ENCODE data around the gene CSTB. TPM values are rescaled to one million over a fixed set of nuclear protein-coding genes. Genes with fewer than 3 reads are reported as not detected.

Gene CSTB
- total and polyA plus RNA-seq, 7 experiments from 2014 or later = 14.7 to 66.5 (median 37.9) TPM

DNA sequence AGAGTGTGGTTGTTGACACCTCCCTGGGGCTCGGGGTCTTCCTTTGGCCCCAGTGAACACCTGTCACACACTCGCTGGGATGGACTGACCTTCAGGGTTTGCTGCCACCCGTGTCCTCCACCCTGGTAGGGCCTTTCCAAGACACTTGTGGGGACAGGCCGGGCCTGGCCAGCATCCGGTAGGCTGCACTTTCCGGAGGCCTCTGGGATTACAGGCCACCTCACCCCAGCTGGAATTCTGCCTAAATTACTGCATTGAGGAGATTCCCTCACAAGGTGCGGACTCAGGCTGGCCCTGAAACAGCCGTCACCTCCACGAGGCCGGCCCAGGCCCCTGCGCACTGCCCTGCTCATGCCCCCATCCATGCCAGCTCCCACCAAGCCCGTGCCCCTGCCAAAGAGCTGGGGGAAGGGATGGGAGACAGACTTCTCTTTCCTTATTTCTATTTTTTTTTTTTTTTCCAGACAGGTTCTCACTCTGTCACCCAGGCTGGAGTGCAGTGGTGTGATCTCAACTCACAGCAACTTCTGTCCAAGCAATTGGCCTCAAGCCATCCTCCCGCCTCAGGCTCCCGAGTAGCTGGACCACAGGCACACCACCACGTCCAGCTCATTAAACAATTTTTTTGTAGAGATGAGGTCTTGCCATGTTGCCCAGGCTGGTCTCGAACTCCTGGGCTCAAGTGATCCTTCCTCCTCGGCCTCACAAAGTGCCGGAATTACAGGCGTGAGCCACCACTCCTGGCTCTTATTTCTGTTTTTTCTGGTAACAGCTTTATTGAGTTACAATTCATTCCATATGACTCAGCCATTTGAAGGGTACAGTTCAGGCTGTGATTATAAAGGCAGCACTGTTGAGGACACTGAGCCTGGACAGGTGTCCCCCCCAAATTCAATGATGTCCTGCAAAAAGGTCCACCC, 11.3 kb downstream of the CSTB start:
- intact Hi-C loops (cut with micrococcal nuclease) = no loop called here
- Mint-ChIP-seq H3K27ac (no peak overlapping the region), H3K27me3 (no peaks in the 10 kb centered on the region), H3K4me3 (no peak overlapping the region), H3K36me3 (peaks cover 0 to 5% (median 4%) of the 10 kb centered on the region in 5 donors), H3K4me1 (peaks cover 0 to 7% (median 0%) of the 10 kb centered on the region in 7 donors), H3K9me3 (no peaks in the 10 kb centered on the region)
- CTCF ChIA-PET = interaction anchor here (0.7 kb wide), 1 partner anchor 320 kb away, joined by 3 read pairs; no protein-coding TSS in a partner anchor
- Histone ChIP-seq H3K4me3 (ENCODE audit: low read length) (no peak overlapping the region), H3K9me3 (ENCODE audit: control insufficient read depth in 2 of 3, low read length in 3 of 3) (no peaks in the 10 kb centered on the region), H3K27me3 (ENCODE audit: control insufficient read depth in 2 of 2, insufficient read depth in 2 of 2, low read length in 2 of 2) (no peaks in the 10 kb centered on the region), H3K27ac (ENCODE audit: low read depth, low read length) (no peak overlapping the region), H3K36me3 (ENCODE audit: control insufficient read depth in 2 of 3, insufficient read depth in 3 of 3, low read length in 3 of 3) (peaks cover 0 to 15% (median 0%) of the 10 kb centered on the region in 3 experiments), H3K4me1 (ENCODE audit: control insufficient read depth in 2 of 2, insufficient read depth in 2 of 2, low read length in 2 of 2) (no peaks in the 10 kb centered on the region)
- POLR2A ChIA-PET = no interaction called here
- no peak for DNase-seq
- ATAC-seq = no peak

DNA sequence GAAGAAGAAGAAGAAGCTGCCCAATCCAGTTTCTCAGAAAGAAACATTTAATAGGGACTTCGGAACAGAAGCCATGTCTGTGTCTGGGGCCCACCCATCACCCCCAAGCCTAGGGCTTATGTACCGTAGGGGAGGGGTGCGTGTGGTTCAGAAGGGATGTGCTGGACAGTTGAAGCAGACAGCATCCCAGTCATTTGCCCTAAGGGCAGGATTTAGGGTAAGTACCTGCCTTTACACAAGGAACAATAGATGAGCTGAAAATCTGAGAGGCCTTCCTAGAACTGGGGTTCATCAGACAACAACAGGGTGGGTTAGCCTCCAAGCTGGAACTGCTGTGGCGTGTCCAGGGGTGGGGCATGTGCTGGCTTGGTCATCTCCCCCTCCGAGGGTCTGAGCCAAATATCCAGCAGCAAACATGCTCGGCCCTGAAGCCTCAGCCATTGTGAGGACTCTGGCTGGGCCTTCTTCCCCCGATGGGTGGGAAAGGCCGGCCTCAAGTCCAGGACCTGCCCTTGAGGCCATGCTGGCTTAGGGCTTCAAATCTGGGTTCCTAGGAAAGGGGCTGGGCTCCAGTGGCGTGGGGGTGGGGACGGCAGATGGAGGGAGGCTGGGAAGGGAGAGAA, 12.1 kb downstream of the CSTB start:
- peak overlapping the region in 2 of 9 donors; percentile 24 to 58 for H3K27ac Mint-ChIP-seq
- ChIA-PET CTCF (interaction anchor here (0.7 kb wide), 1 partner anchor 321 kb away, joined by 3 read pairs; no protein-coding TSS in a partner anchor), POLR2A (no interaction called here)
- Histone ChIP-seq H3K27ac (ENCODE audit: low read depth, low read length) (no peak overlapping the region), H3K4me3 (ENCODE audit: low read length) (no peak overlapping the region), H3K27me3 (ENCODE audit: control insufficient read depth in 2 of 2, insufficient read depth in 2 of 2, low read length in 2 of 2) (no peaks in the 10 kb centered on the region), H3K9me3 (ENCODE audit: control insufficient read depth in 2 of 3, low read length in 3 of 3) (no peaks in the 10 kb centered on the region), H3K36me3 (ENCODE audit: control insufficient read depth in 2 of 3, insufficient read depth in 3 of 3, low read length in 3 of 3) (peaks cover 0 to 23% (median 0%) of the 10 kb centered on the region in 3 experiments), H3K4me1 (ENCODE audit: control insufficient read depth in 2 of 2, insufficient read depth in 2 of 2, low read length in 2 of 2) (no peaks in the 10 kb centered on the region)
- ATAC-seq (no peak), DNase-seq (no peak)
- H3K9me3 Mint-ChIP-seq = no peaks in the 10 kb centered on the region
- intact Hi-C loops (cut with micrococcal nuclease) = no loop called here
- peaks cover 0 to 6% (median 0%) of the 10 kb centered on the region in 7 donors for H3K4me1 Mint-ChIP-seq
- H3K27me3 Mint-ChIP-seq = no peaks in the 10 kb centered on the region
- no peak overlapping the region for H3K4me3 Mint-ChIP-seq
- H3K36me3 Mint-ChIP-seq = peaks cover 0 to 6% (median 4%) of the 10 kb centered on the region in 5 donors

DNA sequence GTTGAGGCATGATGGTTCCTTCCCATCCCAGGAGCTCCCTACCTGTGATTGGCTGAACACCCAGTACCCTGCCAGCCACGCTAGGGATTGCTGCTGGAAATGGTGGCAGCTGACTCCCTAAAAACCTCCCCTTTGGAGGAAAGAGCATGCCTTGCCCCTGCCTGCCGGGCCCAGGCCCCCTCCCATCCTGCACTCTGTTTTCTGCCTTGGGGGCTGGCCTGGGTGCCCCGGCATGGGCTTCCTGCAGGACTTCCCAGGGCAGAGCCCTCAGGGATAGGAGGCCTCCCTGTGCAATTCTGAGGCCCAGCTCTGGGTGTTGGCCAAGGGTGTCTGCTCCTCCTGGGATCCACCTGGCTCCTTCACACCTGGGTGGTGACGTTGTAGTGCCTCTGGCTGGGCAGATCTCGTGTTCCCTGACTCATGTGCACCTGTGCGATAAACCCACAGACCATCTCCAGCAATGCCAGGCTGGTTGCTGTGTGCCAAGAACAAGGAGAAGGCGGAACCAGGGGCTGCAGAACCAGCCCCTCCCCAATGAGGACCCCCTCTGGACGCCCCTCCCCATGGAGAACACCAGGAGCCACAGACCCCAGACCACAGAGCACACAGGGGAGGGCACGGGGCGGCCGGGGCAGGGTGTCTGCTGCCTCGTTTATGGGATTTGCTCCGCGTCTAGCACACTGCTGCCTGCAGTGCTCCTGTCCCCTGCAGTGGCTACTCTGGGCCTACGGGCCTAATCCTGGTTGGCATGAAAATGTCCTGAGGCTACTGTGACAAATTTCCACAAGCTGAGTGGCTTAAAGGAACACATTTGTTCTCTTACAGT, 13.6 kb downstream of the CSTB start:
- Histone ChIP-seq H3K36me3 (ENCODE audit: control insufficient read depth in 2 of 3, insufficient read depth in 3 of 3, low read length in 3 of 3) (peaks cover 0 to 32% (median 0%) of the 10 kb centered on the region in 3 experiments), H3K27ac (ENCODE audit: low read depth, low read length) (no peak overlapping the region), H3K9me3 (ENCODE audit: control insufficient read depth in 2 of 3, low read length in 3 of 3) (no peaks in the 10 kb centered on the region), H3K4me3 (ENCODE audit: low read length) (no peak overlapping the region), H3K4me1 (ENCODE audit: control insufficient read depth in 2 of 2, insufficient read depth in 2 of 2, low read length in 2 of 2) (no peaks in the 10 kb centered on the region), H3K27me3 (ENCODE audit: control insufficient read depth in 2 of 2, insufficient read depth in 2 of 2, low read length in 2 of 2) (no peaks in the 10 kb centered on the region)
- Mint-ChIP-seq H3K4me3 (no peak overlapping the region), H3K27me3 (no peaks in the 10 kb centered on the region), H3K9me3 (no peaks in the 10 kb centered on the region), H3K4me1 (peaks cover 0 to 1% (median 0%) of the 10 kb centered on the region in 7 donors), H3K36me3 (peaks cover 0 to 9% (median 4%) of the 10 kb centered on the region in 5 donors), H3K27ac (peak overlapping the region in 1 of 9 donors; percentile 20)
- ATAC-seq = no peak
- POLR2A ChIA-PET = no interaction called here
- CTCF ChIA-PET = no interaction called here
- intact Hi-C loops (cut with micrococcal nuclease) = no loop called here
- no peak for DNase-seq

DNA sequence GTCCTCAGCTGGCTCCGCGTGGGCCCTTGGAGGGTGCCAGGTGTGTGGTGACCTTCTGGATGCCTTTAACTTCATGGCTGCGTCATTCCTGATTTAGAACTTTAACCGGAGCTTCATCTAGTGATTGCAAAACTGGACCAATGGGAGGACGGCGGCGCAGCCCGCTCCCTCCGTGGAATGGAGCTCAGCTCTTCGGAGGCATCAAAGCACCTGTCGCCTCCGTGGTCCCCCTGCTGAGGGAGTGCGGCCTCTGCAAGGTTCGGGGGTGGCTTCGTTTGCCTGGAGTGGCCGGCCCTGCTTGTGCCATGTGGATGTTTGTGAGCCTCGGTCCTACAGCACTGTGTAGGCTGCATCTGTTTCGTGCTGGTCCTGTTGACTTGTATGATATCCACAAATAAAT, 14.2 kb downstream of the CSTB start:
- Mint-ChIP-seq H3K27me3 (no peaks in the 10 kb centered on the region), H3K4me1 (peaks cover 0 to 1% (median 0%) of the 10 kb centered on the region in 7 donors), H3K4me3 (no peak overlapping the region), H3K27ac (no peak overlapping the region), H3K9me3 (no peaks in the 10 kb centered on the region), H3K36me3 (peaks cover 0 to 9% (median 4%) of the 10 kb centered on the region in 5 donors)
- Histone ChIP-seq H3K9me3 (ENCODE audit: control insufficient read depth in 2 of 3, low read length in 3 of 3) (no peaks in the 10 kb centered on the region), H3K27ac (ENCODE audit: low read depth, low read length) (no peak overlapping the region), H3K27me3 (ENCODE audit: control insufficient read depth in 2 of 2, insufficient read depth in 2 of 2, low read length in 2 of 2) (no peaks in the 10 kb centered on the region), H3K4me1 (ENCODE audit: control insufficient read depth in 2 of 2, insufficient read depth in 2 of 2, low read length in 2 of 2) (no peaks in the 10 kb centered on the region), H3K36me3 (ENCODE audit: control insufficient read depth in 2 of 3, insufficient read depth in 3 of 3, low read length in 3 of 3) (peaks cover 0 to 39% (median 0%) of the 10 kb centered on the region in 3 experiments), H3K4me3 (ENCODE audit: low read length) (no peak overlapping the region)
- CTCF ChIA-PET = no interaction called here
- ATAC-seq (no peak), DNase-seq (no peak)
- POLR2A ChIA-PET = no interaction called here
- intact Hi-C loops (cut with micrococcal nuclease) = no loop called here

DNA sequence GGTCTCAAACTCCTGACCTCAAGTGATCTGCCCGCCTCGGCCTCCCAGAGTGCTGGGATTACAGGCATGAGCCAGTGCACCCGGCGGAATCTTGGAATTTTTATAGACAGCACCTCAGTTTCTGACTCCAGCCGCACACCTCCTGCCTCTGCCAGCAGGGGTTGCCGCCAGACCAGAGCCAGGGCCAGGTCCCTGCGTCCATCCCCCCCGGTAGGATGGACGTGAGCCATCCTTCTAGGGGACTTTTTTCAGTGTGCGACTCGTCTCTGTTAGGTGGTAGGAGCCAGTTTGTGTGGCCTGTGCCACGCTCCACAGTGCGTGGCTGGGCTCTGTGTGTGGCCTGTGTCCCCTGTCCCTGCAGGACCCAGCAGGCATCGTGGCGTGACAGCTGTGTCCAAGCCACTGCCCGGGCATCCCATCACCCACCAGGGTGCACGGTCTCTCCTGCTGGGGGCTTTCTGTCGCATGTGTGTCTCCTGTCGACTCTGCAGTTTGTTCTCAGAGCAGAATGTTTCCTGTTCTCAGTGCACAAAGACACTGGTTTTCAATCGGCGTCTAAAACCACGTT, 15.6 kb downstream of the CSTB start:
- Histone ChIP-seq H3K4me1 (ENCODE audit: control insufficient read depth in 2 of 2, insufficient read depth in 2 of 2, low read length in 2 of 2) (no peaks in the 10 kb centered on the region), H3K9me3 (ENCODE audit: control insufficient read depth in 2 of 3, low read length in 3 of 3) (no peaks in the 10 kb centered on the region), H3K4me3 (ENCODE audit: low read length) (no peak overlapping the region), H3K27me3 (ENCODE audit: control insufficient read depth in 2 of 2, insufficient read depth in 2 of 2, low read length in 2 of 2) (no peaks in the 10 kb centered on the region), H3K36me3 (ENCODE audit: control insufficient read depth in 2 of 3, insufficient read depth in 3 of 3, low read length in 3 of 3) (peaks cover 0 to 53% (median 0%) of the 10 kb centered on the region in 3 experiments), H3K27ac (ENCODE audit: low read depth, low read length) (no peak overlapping the region)
- no peak for DNase-seq
- POLR2A ChIA-PET = no interaction called here
- peaks cover 0 to 1% (median 0%) of the 10 kb centered on the region in 7 donors for H3K4me1 Mint-ChIP-seq
- intact Hi-C loops (cut with micrococcal nuclease) = no loop called here
- no peaks in the 10 kb centered on the region for H3K9me3 Mint-ChIP-seq
- no peak overlapping the region for H3K27ac Mint-ChIP-seq
- CTCF ChIA-PET = no interaction called here
- H3K27me3 Mint-ChIP-seq = no peaks in the 10 kb centered on the region
- no peak for ATAC-seq
- H3K36me3 Mint-ChIP-seq = peaks cover 0 to 20% (median 4%) of the 10 kb centered on the region in 5 donors
- no peak overlapping the region for H3K4me3 Mint-ChIP-seq

DNA sequence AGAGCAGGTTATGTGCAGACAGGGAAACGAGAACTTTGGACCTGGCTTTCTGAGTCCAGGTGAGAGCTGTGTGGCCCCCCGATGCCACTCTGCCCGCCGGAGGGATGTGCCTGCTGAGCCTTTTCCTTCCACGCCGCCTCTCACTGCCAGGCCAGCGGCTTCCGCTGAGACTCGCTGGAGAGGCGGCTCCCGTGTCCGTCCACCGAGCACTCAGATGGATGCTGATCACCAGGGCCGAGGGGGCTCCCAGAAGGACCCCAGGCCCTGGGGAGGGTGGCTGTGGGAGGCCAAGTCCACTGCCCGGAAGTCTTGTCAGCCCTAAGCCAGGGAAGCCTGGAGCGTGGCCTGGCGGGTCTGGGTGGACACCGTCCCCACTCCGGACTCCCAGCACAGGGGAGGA, 16.5 kb downstream of the CSTB start:
- Mint-ChIP-seq H3K27me3 (no peaks in the 10 kb centered on the region), H3K4me3 (no peak overlapping the region), H3K36me3 (peaks cover 0 to 21% (median 4%) of the 10 kb centered on the region in 5 donors), H3K27ac (no peak overlapping the region), H3K9me3 (no peaks in the 10 kb centered on the region), H3K4me1 (no peaks in the 10 kb centered on the region)
- H3K9me3 ChIP-seq (ENCODE audit: control insufficient read depth in 2 of 3, low read length in 3 of 3) = no peaks in the 10 kb centered on the region
- H3K4me3 ChIP-seq (ENCODE audit: low read length) = no peak overlapping the region
- no peak overlapping the region for H3K27ac ChIP-seq (ENCODE audit: low read depth, low read length)
- DNase-seq (no peak), ATAC-seq (no peak)
- no peaks in the 10 kb centered on the region for H3K4me1 ChIP-seq (ENCODE audit: control insufficient read depth in 2 of 2, insufficient read depth in 2 of 2, low read length in 2 of 2)
- POLR2A ChIA-PET = no interaction called here
- CTCF ChIA-PET = no interaction called here
- intact Hi-C loops (cut with micrococcal nuclease) = no loop called here
- H3K27me3 ChIP-seq (ENCODE audit: control insufficient read depth in 2 of 2, insufficient read depth in 2 of 2, low read length in 2 of 2) = no peaks in the 10 kb centered on the region
- peaks cover 0 to 61% (median 0%) of the 10 kb centered on the region in 3 experiments for H3K36me3 ChIP-seq (ENCODE audit: control insufficient read depth in 2 of 3, insufficient read depth in 3 of 3, low read length in 3 of 3)
